Osteocyte (in vitro differentiated cells): ENCODE measurements around the gene VPS37D. TPM values are rescaled to one million over a fixed set of nuclear protein-coding genes. Genes with fewer than 3 reads are reported as not detected.

Source experiments
- DNase-seq: peaks from one replicate; pipeline ENCODE4 v3.0.0; 2021; ENCODE audit warnings: mixed read lengths; ENCODE audit not compliant: unreplicated experiment; ENCODE audit errors: extremely low spot score
- H3K27ac Mint-ChIP-seq: one replicate; pipeline ENCODE4 v1.8.0; 2021; ENCODE audit warnings: mild to moderate bottlenecking, mixed read lengths; ENCODE audit not compliant: unreplicated experiment
- H3K27me3 Mint-ChIP-seq: one replicate; pipeline ENCODE4 v1.8.0; 2021; ENCODE audit warnings: mixed read lengths; ENCODE audit not compliant: unreplicated experiment
- H3K36me3 Mint-ChIP-seq: one replicate; pipeline ENCODE4 v1.8.0; 2021; ENCODE audit warnings: mixed read lengths; ENCODE audit not compliant: unreplicated experiment
- H3K4me1 Mint-ChIP-seq: one replicate; pipeline ENCODE4 v1.8.0; 2021; ENCODE audit warnings: mixed read lengths; ENCODE audit not compliant: unreplicated experiment
- H3K4me3 Mint-ChIP-seq: one replicate; pipeline ENCODE4 v1.8.0; 2021; ENCODE audit warnings: mild to moderate bottlenecking, moderate library complexity, mixed read lengths; ENCODE audit not compliant: unreplicated experiment
- H3K9me3 Mint-ChIP-seq: one replicate; pipeline ENCODE4 v1.8.0; 2021; ENCODE audit warnings: mixed read lengths; ENCODE audit not compliant: unreplicated experiment
- total RNA-seq: library from RNA; stranded (reverse); gene quantifications from 2 replicates; pipeline ENCODE4 v1.2.1, GENCODE V29; 2021
- TF ChIP-seq, protein P1 (sequence below): fragments of 200-600 bp; sonication (generic); IDR thresholded peaks from 2 replicates; pipeline ENCODE4 v1.5.0; 2021; ENCODE audit warnings: antibody characterized with exemption, mild to moderate bottlenecking, moderate library complexity

Gene VPS37D
- total RNA-seq, 1 donor from 2014 or later = 5.0 TPM

DNA sequence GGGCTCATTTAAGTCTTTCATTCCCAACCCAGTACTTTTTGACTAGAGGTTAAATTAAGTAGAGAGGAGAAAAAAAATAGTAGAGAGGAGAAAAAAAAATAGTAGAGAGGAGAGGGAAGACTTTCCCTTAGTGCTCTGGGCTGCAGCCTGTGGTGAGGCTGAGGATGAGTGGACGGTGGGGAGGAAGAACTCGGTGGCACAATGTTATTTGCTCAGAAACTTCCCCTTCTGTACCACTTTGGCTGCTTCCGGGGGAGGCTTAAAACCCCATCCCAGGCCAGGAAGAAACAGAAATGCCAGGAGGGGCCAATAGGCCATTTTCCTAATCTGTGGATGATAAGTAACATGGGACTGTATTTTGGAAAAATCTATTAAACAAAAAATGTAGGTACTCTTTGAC, 28.7 kb upstream of the VPS37D start:
- Mint-ChIP-seq H3K4me1 (peaks cover 23% of the 10 kb centered on the region), H3K27ac (no peak overlapping the region), H3K36me3 (no peaks in the 10 kb centered on the region), H3K27me3 (peaks cover 3% of the 10 kb centered on the region), H3K4me3 (no peak overlapping the region), H3K9me3 (no peaks in the 10 kb centered on the region)
- no peak for DNase-seq
- TF ChIP-seq, protein P1, sequence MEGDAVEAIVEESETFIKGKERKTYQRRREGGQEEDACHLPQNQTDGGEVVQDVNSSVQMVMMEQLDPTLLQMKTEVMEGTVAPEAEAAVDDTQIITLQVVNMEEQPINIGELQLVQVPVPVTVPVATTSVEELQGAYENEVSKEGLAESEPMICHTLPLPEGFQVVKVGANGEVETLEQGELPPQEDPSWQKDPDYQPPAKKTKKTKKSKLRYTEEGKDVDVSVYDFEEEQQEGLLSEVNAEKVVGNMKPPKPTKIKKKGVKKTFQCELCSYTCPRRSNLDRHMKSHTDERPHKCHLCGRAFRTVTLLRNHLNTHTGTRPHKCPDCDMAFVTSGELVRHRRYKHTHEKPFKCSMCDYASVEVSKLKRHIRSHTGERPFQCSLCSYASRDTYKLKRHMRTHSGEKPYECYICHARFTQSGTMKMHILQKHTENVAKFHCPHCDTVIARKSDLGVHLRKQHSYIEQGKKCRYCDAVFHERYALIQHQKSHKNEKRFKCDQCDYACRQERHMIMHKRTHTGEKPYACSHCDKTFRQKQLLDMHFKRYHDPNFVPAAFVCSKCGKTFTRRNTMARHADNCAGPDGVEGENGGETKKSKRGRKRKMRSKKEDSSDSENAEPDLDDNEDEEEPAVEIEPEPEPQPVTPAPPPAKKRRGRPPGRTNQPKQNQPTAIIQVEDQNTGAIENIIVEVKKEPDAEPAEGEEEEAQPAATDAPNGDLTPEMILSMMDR = no peak

GRCh38 chr7:73642834-73643233, 24.8 kb upstream of the VPS37D start:
- TF ChIP-seq, protein P1 = no peak

DNA sequence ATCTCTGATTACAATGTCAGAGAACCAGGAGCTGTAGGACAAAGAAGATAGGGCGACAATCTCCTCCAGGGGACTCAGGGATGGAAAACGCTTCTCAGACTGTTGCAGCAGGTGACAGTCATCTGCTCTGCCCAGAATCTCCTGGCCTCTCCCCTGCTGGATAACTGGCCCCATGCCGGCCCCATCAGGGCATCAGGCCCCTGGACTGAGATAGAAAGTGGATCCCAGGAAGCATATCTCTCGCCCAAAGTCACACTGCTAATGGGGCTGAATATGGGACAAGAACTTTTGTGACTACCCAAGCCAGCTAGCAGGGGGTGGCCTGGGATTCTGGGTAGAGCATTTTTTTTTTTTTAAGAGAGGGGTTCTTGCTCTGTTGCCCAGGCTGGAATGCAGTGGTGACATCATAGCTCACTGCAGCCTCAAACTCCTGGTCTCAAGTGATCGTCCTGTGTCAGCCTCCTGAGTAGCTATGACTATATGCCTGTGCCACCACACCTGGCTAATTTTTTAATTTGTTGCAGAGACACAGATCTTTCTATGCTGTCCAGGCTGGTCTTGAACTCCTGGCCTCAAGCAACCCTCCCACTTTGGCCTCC, 22.8 kb upstream of the VPS37D start:
- DNase-seq = no peak
- Mint-ChIP-seq H3K4me3 (no peak overlapping the region), H3K36me3 (no peaks in the 10 kb centered on the region), H3K4me1 (peaks cover 9% of the 10 kb centered on the region), H3K27me3 (peaks cover 53% of the 10 kb centered on the region), H3K27ac (no peak overlapping the region), H3K9me3 (no peaks in the 10 kb centered on the region)
- TF ChIP-seq, protein P1 = no peak

More at GRCh38 chr7:73642834-73643233, 24.8 kb upstream of the VPS37D start:
- Mint-ChIP-seq H3K36me3 (no peaks in the 10 kb centered on the region), H3K27ac (no peak overlapping the region), H3K4me1 (peaks cover 4% of the 10 kb centered on the region), H3K9me3 (no peaks in the 10 kb centered on the region), H3K27me3 (peaks cover 35% of the 10 kb centered on the region), H3K4me3 (no peak overlapping the region)
- no peak for DNase-seq

DNA sequence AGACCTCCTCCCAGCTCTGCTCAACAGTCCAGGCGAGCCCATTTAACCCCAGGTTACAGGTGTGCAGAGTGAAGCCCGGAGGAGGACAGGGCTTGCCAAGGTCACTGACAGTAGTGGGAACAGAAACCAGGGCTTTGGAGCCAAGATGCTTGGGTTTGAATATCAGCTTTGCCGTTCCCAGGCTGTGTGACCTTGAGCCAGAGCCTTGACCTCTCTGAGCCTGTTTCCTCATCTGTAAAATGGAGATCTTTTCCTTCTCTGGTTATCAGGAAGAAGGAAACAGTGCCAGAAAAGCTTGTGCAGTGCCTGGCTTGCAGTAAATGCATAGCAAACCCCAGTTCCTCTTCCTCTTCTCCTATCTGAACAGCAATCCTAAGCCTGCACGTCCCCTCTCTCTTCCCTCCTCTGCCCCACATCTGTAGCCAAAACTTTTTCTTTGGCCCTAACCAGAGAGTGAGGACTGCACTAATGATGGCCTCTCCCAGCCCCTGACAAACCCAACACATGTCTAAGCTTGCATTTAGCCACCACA, 21.9 kb upstream of the VPS37D start:
- no peak for DNase-seq
- TF ChIP-seq, protein P1 = no peak
- Mint-ChIP-seq H3K4me3 (no peak overlapping the region), H3K27me3 (peaks cover 62% of the 10 kb centered on the region), H3K36me3 (no peaks in the 10 kb centered on the region), H3K27ac (no peak overlapping the region), H3K9me3 (no peaks in the 10 kb centered on the region), H3K4me1 (peaks cover 9% of the 10 kb centered on the region)

- Mint-ChIP-seq H3K27ac (no peak overlapping the region), H3K27me3 (peaks cover 67% of the 10 kb centered on the region), H3K4me3 (peak overlapping the region; percentile 22)
Measured at GRCh38 chr7:73646785-73647724, 20.6 kb upstream of the VPS37D start.

More at GRCh38 chr7:73646785-73647724, 20.6 kb upstream of the VPS37D start:
- DNase-seq = no peak
- peaks cover 9% of the 10 kb centered on the region for H3K4me1 Mint-ChIP-seq
- no peaks in the 10 kb centered on the region for H3K9me3 Mint-ChIP-seq
- H3K36me3 Mint-ChIP-seq = no peaks in the 10 kb centered on the region
- TF ChIP-seq, protein P1 = no peak
